NCI-H1417 (cell line): Measurements from ENCODE around the gene TMEM161A.

Source experiments
- DNase-seq, 3 experiments: peaks; one replicate each; lab custom pipeline; 2025; lab: John Stamatoyannopoulos, UW

Gene TMEM161A

DNA sequence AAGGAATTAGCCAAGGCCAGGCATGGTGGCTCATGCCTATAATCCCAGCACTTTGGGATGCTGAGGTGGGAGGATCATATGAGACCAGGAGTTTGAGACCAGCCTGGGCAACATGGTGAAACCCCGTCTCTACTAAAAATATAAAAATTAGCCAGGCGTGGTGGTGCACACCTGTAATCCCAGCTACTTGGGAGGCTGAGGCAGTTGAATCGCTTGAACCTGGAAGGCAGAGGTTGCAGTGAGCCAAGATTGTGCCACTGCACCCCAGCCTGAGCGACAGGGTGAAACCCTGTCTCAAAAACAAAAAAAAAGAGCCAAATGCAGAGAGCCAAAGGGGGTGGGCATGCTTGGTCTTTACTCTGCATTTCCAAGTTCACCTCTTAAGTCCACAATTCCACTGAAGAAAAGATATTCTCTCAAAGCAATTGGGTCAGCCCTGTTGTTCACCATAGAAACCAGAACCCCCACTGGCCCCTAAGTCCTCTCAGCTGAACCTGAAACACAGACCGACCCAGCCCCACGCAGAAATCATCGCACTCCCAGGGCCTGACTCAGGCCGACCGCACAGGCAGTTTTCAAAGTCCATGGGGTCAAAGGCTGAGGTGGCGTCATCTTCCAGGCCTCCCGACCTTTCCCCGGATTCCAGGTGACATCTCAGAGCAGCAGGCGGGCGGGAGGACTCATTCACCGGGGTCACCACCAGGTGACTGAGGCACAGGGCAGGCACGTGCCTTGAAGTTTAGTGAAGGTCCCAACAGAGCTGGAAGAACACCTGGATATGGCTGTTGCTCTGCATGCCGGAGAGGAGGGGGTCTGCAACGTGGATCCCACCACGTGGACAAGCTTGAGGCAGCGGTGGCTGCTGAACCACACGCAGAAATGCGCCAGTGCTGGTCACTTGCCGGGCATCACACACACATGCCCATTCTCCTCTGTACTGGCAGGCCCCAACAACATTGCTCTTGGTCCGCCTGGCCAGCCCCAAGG lies 41.3 kb downstream of the TMEM161A start:
- DNase-seq = no peak

DNA sequence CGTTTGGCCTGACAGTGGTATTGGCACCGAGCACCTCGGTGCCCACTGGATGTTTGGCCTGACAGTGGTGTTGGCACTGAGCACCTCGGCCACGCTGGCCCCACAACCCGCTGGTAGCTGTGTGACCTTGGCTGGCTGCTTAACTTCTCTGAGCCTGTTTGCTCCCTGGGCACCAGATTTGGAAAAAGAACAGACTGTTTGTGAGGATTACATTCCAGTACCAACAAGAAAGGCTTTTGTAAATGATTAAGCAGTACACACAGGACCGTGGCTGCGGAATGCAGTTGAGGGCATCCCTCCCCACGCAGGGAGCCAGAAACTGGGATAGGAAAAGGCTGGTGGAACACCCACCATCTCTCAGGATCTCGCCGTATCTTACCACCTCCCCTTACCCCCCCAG lies 42.6 kb downstream of the TMEM161A start:
- no peak for DNase-seq

DNA sequence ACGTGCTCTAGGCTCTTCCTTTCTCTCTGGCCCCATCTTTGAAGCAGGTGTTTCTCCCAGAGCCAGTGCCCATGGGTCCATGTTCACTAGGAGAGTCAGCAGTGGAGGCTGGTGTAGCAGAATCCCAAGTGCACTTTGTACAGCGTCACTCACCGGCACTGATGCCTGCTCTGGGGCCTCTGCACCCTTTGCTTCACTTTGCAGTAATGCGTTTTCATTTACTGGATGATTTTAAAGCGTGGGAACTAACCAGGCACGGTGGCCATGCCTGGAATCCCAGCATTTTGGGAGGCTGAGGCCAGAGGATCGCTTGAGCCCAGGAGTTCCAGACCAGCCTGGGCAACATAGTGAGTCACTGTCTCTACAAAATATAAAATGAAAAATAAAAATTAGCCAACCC lies 43.8 kb downstream of the TMEM161A start:
- no peak for DNase-seq

DNA sequence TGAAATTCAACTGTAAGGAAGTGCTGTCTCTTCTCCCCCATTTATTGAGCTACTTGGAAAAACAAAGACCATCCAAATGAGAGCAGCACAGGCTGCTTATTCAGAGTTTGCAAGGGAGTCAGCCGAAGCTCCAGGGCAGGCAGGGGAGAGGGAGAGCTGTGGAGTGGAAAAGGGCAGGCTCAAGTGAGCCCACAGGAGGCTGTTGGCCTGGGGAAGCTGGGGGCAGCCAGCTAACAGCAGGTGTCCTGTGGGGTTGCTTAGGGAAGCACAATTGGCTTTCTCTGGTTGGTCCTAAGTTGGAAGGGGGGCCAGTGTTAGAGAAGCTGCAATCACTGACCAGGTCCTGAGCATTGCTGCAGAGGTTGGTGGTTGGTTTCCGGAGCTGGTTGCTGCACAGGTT lies 50.6 kb downstream of the TMEM161A start:
- DNase-seq = no peak

DNA sequence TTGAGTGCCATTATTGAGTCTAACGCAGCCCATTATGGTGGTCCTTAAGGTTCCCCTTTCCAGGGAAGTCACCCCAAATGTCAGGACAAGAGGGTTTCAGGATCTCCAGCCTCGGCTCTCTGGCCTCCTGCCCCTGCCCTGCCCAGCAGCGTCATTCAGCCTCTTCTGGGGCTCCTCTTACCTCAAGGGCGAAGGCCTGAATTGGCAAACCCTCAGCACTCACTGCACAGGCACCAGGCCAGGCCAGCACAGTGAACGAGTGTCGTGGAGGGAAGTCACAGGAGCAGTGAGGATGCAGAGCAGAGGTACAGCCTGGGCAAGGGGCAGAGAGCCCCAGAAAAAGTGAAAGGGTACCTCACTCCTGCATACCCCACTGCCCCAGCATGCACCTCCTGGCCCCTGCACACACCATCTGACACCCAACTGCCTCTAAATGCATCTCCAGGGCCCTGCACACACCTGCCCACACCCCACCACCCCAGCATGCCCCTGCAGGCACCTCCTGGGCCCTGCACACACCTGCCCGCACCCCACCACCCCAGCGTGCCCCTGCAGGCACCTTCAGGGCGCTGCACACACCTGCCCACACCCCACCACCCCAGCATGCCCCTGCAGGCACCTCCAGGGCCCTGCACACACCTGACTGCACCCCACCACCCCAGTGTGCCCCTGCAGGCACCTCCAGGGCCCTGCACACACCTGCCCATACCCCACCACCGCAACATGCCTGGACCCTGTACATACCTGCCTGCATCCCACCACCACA lies 54.7 kb downstream of the TMEM161A start:
- DNase-seq = no peak

DNA sequence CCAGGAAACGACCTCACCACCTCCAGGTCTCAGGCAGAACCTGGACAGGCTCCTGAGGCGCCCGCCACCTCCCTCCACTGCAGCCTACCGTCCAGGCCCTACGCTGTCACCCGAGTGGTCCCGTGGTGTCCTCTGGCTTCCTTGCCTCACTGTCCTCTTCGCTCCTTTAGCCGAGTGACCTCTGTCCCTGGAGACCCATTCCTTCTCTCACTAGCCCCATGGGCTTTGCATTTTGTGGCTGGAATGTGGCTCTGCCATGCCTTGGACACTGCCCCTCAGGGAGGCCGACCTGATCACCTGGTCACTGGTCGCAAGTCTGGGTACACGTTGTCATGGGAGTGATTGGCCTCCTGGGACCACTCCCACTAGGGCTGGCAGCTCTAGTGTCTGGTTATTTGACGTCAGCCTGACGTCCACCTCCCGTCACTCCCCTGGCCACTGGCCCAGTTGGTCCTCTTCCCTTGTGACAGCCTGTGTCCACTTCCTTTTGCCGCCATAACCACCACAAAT lies 56.6 kb downstream of the TMEM161A start:
- DNase-seq = no peak

DNA sequence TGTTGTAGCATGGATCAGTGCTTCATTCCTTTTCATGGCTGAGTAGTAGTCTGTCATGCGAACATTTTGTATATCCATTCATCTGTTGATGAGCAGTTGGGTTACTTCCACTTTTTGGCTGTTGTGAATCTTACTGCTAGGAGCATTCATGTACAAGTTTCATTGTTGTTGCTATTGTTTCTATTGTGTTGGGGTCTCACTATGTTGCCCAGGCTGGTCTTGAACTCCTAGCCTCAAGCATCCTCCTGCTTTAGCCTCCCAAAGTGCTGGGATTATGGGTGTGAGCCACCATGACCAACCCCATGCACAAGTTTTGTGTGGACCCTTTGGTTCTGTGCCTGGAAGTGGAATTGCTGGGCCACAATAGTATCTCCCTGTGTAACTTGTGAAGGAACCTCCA lies 58.7 kb downstream of the TMEM161A start:
- no peak for DNase-seq

DNA sequence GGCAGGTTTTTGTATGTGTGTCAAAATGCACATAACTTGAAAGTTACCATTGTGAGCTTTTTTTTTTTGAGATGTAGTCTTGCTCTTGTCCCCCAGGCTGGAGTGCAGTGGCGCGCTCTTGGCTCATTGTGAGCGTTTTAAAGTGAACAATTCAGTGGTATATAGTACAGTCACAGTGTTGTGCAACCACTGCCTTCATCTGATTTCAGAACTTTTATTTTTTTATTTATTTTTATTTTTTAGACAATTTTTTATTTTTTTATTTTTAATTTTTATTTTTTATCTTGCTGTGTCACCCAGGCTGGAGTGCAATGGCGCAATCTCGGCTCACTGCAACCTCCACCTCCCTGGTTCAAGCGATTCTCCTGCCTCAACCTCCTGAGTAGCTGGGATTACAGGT lies 59.5 kb downstream of the TMEM161A start:
- no peak for DNase-seq

DNA sequence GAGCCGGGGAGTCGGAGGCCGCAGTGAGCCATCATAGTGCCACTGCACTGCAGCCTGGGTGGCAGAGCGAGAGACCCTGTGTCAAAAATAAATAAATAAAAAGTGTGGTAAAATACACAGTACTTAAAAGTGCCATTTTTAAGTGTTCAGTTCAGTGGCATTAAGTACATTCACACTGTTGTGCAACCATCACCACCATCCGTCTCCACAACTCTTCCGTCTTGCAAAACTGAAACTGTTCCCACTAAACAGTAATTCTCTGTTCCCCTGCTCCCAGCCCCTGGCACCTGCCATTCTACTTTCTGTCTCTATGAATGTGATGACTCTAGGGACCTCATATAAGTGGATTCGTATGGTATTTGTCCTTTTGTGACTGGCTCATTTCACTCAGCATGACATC lies 61.2 kb downstream of the TMEM161A start:
- peak; percentile 50 to 88 (median 67) for DNase-seq

DNA sequence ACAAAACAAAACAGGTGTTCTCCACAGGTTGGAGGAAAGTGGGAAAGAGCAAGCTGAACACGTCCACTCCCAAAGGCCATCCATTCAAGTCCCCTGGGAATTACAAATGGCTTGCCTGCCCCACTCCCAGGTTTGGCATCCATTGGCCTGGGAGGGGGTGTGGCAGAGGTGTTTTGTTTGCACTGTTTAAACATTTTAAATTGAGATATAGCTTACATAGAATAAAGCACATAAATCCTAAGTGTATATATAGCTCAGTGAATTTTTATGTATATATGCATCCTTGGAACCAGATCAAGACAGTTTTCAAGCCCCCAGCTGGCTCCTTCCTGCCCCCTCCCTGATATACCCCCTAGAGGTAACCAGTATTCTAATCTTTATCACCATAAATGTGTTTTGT lies 61.8 kb downstream of the TMEM161A start:
- peak in 1 of 3 experiments; percentile 10 for DNase-seq

DNA sequence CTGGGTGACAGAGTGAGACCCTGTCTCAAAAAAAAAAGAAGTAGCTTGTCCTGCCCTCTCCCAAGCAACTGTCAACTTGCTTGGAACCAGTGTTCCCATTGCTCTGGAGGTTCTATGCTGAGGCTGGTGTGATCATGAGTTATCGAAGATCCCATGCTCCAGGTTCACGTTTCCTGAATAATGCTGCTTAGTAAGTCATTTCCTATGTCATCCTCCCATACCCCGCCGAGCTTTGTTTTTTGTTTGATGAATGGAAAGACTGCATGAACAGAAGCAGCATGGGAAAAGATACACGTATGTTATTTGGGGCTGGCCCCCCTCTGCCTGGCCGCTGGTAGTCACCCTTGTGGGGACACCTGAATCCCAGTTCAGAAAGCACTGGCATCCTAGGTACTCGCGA lies 63.2 kb downstream of the TMEM161A start:
- DNase-seq = no peak

DNA sequence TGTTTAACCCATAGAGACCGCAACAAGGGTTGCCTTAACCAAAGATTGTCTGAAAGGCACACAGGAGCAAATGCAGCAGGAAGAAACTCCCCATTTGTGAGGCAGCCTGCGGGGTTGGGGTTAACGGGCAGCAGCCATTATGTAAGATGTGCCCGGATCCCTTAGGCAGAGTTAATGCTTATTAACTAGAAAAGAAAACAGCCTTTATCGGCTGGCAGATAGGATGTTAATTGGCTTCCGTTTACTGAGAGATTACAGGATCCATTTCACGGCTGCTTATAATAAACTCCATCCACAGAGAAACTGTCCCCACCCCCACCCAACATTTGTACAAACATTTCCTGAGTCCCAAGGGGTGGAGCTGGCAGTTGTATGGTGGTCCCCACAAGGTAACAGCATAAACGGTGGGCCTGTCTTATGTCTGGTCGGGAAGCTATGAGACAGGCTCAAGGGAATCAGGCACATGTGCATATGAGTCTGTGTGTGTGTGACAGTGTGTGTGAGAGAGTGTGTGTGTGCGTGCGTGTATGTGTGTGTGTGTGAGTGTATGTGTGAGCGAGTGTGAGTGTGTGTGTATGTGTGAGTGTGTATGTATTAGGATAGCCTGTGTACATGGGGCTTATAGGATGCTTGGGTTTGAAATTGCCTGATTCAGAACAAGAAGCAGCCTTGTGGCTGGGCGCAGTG lies 63.9 kb downstream of the TMEM161A start:
- peak in 2 of 3 experiments; percentile 18 to 62 for DNase-seq

DNA sequence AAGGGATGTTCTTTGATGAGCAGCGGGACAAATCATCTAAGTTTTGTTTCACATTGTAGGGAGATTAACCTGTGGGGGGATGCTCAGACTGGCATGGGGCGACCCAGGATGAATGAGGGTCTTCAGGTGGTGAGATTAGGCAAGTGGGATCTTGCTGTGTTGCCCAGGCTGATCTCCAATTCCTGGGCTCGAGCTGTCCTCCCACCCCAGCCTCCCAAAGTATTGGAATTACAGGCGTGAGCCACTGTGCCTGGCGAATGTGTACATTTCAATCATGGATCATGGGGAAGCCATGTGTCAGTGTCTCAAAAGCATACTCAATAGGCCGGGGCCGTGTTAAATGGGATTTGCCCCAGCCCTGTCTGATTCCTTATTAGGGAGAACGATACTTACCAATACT lies 66.4 kb downstream of the TMEM161A start:
- no peak for DNase-seq
